ENCODE results near the gene LY6G5C.
A peak's percentile ranks its signal among the peaks of the same experiment; 100 is the strongest.

LY6G5C gene

GRCh38 chr6:31680226-31681134, at the start of gene LY6G5C:
Gene LY6G5C (minus strand): TSS chr6:31681067. CDS start chr6:31680373, 694 bp downstream.
- peak; percentile 83 for ATAC-seq
- Mint-ChIP-seq H3K36me3 (peaks cover 19% of the 10 kb centered on the region), H3K4me1 (peaks cover 34% of the 10 kb centered on the region), H3K4me3 (peak within 1 kb of the TSS; percentile 83), H3K9me3 (no peaks in the 10 kb centered on the region), H3K27ac (peak within 1 kb of the TSS; percentile 90)
- peak; percentile 47 to 80 for DNase-seq (ENCODE audit: low spot score in 2 of 2)

GRCh38 chr6:31729979-31730630, 49.2 kb upstream of the LY6G5C start:
- DNase-seq (ENCODE audit: low spot score in 2 of 2) (peak; percentile 64 to 89), ATAC-seq (peak; percentile 68)
- Mint-ChIP-seq H3K27ac (peak overlapping the region; percentile 91), H3K9me3 (no peaks in the 10 kb centered on the region), H3K36me3 (peaks cover 69% of the 10 kb centered on the region), H3K4me1 (peaks cover 74% of the 10 kb centered on the region), H3K4me3 (peak overlapping the region; percentile 87)

GRCh38 chr6:31729515-31729978, 48.7 kb upstream of the LY6G5C start:
- H3K36me3 Mint-ChIP-seq: peaks cover 63% of the 10 kb centered on the region
- H3K4me3 Mint-ChIP-seq: peak overlapping the region; percentile 87
- H3K4me1 Mint-ChIP-seq: peaks cover 71% of the 10 kb centered on the region
- H3K9me3 Mint-ChIP-seq: no peaks in the 10 kb centered on the region
- DNase-seq (ENCODE audit: low spot score in 2 of 2): peak; percentile 67 to 91
- ATAC-seq: peak; percentile 81
- H3K27ac Mint-ChIP-seq: peak overlapping the region; percentile 91

GRCh38 chr6:31728767-31729514, 48.1 kb upstream of the LY6G5C start, which contains the start of gene DDAH2:
Gene DDAH2 (minus strand): TSS chr6:31729299. CDS start chr6:31729161, 138 bp downstream.
- DNase-seq (ENCODE audit: low spot score in 2 of 2) (no peak), ATAC-seq (peak; percentile 43)
- H3K4me3 Mint-ChIP-seq: peak within 1 kb of the TSS; percentile 87
- H3K27ac Mint-ChIP-seq: peak within 1 kb of the TSS; percentile 91
- H3K36me3 Mint-ChIP-seq: peaks cover 57% of the 10 kb centered on the region
- no peaks in the 10 kb centered on the region for H3K9me3 Mint-ChIP-seq
- peaks cover 67% of the 10 kb centered on the region for H3K4me1 Mint-ChIP-seq

GRCh38 chr6:31727717-31728671, 47.1 kb upstream of the LY6G5C start:
- H3K4me3 Mint-ChIP-seq: peak overlapping the region; percentile 87
- ATAC-seq (no peak), DNase-seq (ENCODE audit: low spot score in 2 of 2) (no peak)
- H3K4me1 Mint-ChIP-seq: peaks cover 61% of the 10 kb centered on the region
- peaks cover 55% of the 10 kb centered on the region for H3K36me3 Mint-ChIP-seq
- no peaks in the 10 kb centered on the region for H3K9me3 Mint-ChIP-seq
- H3K27ac Mint-ChIP-seq: peak overlapping the region; percentile 91

- Mint-ChIP-seq H3K27ac (peak overlapping the region; percentile 91), H3K4me3 (peak overlapping the region; percentile 87), H3K4me1 (peaks cover 60% of the 10 kb centered on the region), H3K9me3 (no peaks in the 10 kb centered on the region), H3K36me3 (peaks cover 47% of the 10 kb centered on the region)
- DNase-seq (ENCODE audit: low spot score in 2 of 2) (no peak), ATAC-seq (peak; percentile 19)
These were observed 46.3 kb upstream of the LY6G5C start for GRCh38 chr6:31727034-31727716.

GRCh38 chr6:31725502-31726350, 44.9 kb upstream of the LY6G5C start:
- Mint-ChIP-seq H3K4me1 (peaks cover 56% of the 10 kb centered on the region), H3K27ac (peak overlapping the region; percentile 91), H3K4me3 (no peak overlapping the region), H3K36me3 (peaks cover 33% of the 10 kb centered on the region), H3K9me3 (no peaks in the 10 kb centered on the region)
- ATAC-seq (no peak), DNase-seq (ENCODE audit: low spot score in 2 of 2) (no peak)

GRCh38 chr6:31723980-31724691, 43.3 kb upstream of the LY6G5C start:
- Mint-ChIP-seq H3K36me3 (peaks cover 17% of the 10 kb centered on the region), H3K4me1 (peaks cover 40% of the 10 kb centered on the region), H3K27ac (peak overlapping the region; percentile 42), H3K4me3 (no peak overlapping the region), H3K9me3 (no peaks in the 10 kb centered on the region)
- no peak for DNase-seq (ENCODE audit: low spot score in 2 of 2)
- no peak for ATAC-seq

GRCh38 chr6:31723245-31723979, 42.5 kb upstream of the LY6G5C start, which contains the start of gene MPIG6B:
Gene MPIG6B (plus strand): TSS chr6:31723373. CDS start chr6:31723384, 11 bp downstream.
- no peak within 1 kb of the TSS for H3K4me3 Mint-ChIP-seq
- DNase-seq (ENCODE audit: low spot score in 2 of 2) (no peak), ATAC-seq (no peak)
- H3K9me3 Mint-ChIP-seq: no peaks in the 10 kb centered on the region
- H3K36me3 Mint-ChIP-seq: peaks cover 9% of the 10 kb centered on the region
- peak within 1 kb of the TSS; percentile 42 for H3K27ac Mint-ChIP-seq
- H3K4me1 Mint-ChIP-seq: peaks cover 33% of the 10 kb centered on the region

GRCh38 chr6:31722173-31722572, 41.3 kb upstream of the LY6G5C start:
- DNase-seq (ENCODE audit: low spot score in 2 of 2): no peak
- Mint-ChIP-seq H3K27ac (no peak overlapping the region), H3K36me3 (peaks cover 8% of the 10 kb centered on the region), H3K9me3 (no peaks in the 10 kb centered on the region), H3K4me1 (peaks cover 23% of the 10 kb centered on the region), H3K4me3 (no peak overlapping the region)
- no peak for ATAC-seq

GRCh38 chr6:31721351-31722020, 40.6 kb upstream of the LY6G5C start, which contains the start of gene LY6G6C:
Gene LY6G6C (minus strand): TSS chr6:31721746. CDS start chr6:31721679, 67 bp downstream.
- peaks cover 16% of the 10 kb centered on the region for H3K4me1 Mint-ChIP-seq
- no peak for DNase-seq (ENCODE audit: low spot score in 2 of 2)
- no peak within 1 kb of the TSS for H3K4me3 Mint-ChIP-seq
- no peaks in the 10 kb centered on the region for H3K9me3 Mint-ChIP-seq
- ATAC-seq: no peak
- no peak within 1 kb of the TSS for H3K27ac Mint-ChIP-seq
- H3K36me3 Mint-ChIP-seq: peaks cover 8% of the 10 kb centered on the region

Measured in stimulated activated effector memory CD8-positive, alpha-beta T cell treated with anti-CD3 and anti-CD28 coated beads, Interleukin-12 subunit alpha, Interleukin-12 subunit beta, amount 100 ng/mL, for 72 hours (primary cell).